A204.1 (cell line): Measurements from ENCODE around the gene DNAJB8.

Experiments used
- FAIRE-seq: peaks from 2 replicates; lab custom pipeline; 2012; peaks lifted over from hg19 to GRCh38; lab: Jason Lieb, UNC

Gene DNAJB8

DNA sequence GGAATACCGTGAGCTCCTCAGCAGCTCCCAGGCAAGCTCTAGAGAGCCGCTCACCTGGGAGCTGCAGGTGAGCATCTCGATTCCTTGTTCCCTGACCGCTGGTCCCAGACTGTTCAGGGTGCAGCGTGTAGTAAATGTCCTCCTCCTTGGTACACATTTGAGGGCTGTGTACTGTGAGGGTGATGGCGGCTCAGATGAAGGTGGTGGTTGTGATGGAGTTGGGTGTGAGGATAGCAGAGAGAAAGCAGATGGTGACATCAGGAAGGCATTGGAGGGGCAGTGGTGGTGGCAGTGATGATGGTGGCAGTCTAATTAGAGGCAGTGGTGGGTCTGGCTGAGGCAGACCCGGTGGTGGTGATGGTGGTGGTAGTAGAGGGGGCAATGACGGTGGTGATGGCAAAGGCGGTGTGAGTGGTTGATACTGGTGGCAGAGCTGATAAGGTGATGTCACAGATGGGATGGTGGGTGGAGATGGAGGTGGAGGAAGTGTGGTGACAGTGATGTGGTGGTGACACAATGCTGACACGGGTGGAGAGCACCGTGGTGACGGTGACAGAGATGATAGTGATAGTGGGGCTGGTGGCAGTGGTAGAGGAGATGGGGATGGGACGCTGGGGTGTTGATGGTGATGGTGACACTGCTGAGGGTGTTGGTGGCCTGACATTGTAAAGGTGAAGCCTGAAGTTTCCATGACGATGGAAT is at the start of gene DNAJB8:
TSS of gene DNAJB8 (minus strand) at position 51 of the 702 bp plus-strand sequence. CDS start 3,645 bp downstream, outside the sequence.
- no peak for FAIRE-seq

DNA sequence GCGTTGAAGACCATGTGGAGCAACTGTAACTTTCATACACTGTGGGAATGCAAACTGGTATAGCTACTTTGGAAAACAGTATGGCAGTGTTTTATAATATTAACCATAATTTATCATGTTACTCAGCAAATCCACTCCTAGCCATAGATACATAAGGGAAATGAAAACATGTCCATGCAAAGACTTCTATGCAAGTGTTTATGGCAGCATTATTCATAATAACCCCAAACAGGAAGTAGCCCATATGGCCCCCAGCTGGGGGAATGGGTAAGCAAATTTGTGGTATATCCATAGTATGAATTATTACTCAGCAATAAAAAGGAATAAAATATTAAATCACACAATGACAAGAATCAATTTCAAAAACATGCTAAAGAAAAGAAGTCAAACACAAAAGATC is 49.3 kb upstream of the DNAJB8 start:
- FAIRE-seq, result no peak

DNA sequence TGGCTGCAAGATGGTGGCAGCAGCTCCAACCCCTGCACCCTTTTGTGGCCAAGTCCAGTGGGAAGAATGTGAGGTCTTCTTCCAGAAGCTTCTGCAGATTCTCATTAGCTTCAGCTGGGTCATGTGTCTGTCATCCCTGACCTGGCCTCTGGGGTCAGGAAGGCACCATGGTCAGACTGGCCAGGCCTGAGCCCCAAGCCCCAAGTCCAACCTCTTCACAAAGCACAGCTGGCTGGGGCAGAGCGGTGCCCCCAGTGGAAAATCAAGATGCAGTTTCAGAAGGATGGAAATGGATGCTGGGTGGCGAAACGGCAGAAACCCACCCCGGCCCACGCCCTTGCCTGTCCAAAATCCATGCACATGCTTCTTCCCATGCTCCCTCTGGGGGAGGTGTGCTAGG is 42.2 kb upstream of the DNAJB8 start:
- FAIRE-seq, result no peak

DNA sequence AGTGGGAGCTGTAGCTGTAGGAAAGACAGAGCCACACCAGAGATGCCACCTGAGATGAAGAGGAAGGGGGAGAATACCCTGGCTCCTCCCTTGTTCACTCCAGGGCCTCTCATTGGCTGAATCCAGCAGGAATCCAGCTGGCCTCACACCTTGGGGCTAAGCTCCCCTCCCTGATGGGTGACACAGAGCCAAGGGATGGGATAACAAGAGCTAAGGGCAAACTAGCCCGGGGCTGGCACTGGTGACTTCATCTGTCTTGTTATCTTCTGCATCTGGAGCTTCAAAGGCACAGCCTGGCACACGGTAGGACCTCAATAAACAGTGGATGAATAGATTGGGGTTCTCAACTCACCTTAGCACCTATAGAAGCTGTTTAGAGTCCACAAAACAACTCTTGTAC is 40.1 kb upstream of the DNAJB8 start:
- no peak for FAIRE-seq

DNA sequence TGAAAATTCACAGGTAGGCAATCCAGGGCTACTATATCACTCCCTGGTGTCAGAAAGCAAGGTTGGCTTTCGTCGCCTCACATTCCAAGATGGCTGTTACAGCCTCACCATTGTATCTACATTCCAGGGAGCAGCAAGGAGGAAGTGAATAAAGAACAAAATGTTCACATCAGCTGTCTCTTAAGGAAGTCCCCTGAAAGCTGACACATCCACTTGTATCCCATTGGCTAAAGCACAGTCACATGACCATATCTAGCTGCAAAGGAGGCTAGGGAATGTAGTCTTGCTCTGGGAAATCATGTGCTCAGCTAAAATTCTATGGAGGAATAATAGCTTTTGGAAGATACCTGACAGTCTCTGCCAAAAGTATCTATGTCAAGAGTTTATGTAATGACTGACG is 39.1 kb upstream of the DNAJB8 start:
- FAIRE-seq, result no peak

DNA sequence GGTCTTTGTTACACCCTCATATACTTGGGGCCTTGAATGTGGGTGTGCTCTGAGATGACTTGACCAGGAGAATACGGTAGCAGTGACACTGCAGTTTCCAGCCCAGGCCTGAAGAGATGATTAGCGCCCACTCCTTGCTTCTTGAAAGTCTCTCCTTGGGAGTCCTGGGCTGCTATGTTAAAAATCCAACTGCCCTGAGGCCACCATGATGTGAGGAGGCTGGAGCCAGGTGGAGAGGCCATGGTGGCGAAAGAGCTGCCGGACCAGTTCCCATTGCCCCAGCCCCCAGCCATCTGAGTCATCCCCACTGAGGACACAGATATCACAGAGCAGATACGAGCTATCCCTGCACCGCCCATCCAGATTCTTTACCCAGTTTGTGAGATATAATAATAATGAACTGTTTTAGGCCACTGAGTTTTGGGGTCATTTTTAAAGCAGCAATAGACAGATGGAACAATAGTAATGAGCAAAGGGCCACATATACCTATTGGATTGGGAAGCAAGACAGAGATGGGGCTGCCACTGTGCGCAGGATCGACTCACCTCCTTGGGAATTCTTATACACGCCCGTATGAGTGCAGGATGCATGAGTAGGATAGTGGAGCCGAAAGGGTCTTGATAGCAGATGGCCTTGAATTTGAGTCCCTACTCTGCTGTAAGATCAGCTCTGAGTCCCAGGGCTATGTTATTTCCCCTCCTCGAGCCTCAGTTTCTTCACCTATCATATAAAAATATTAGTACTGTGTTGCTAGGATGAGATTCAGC is 38.5 kb upstream of the DNAJB8 start:
- no peak for FAIRE-seq

DNA sequence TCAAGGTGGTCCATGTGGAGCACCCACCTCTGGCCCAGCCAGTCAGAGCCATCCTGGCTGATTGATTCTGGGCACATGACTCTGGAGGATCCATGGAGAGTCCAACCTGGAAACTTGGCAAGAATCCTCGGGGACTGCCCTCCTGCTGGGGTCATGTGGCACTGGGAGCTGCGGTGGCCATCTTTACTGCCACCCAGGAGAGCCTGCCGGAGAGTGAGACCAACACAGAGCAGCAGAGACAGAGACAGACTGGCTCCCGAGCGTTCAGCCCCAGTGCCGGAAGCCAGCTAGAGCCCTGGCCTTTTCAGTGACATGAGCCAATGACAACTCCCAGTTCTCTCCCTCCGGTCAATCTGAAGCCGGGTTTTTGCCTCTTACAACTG is 37.8 kb upstream of the DNAJB8 start:
- FAIRE-seq, result no peak

DNA sequence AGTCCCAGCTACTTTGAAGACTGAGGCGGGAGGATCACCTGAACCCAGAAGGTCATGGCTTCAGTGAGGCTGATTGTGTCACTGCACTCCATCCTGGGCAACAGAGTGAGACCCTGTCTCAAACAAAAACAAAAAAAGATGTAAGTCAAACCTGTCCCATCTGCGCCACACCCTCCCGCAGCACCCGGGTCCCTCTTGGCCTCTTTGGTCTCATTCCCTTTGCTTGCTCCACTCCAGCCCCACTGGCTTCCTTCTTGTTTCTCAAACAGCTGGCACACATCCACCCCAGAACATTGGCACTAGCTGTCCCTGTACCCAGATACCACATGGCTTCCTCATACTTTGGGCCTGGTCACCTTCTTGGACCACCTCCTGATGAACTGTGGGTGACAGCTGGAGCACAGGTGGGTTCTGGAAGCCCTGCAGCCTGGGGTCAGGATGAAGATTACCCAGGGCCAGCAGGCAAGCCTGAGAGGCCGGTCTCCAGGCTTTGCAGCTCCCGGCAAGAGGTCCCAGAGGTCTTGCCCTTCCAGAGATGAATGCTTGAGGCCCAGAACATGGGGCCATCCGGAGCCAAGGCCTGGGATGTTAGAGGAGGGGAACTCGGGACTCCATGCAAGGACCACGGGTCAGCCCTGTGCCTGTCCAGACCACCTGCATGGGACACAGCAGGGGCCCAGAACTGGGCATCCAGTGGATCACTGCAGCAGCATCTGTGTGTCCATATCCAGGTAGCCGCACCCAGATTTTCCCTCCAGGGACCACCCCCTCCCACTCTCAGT is 37.3 kb upstream of the DNAJB8 start:
- no peak for FAIRE-seq

DNA sequence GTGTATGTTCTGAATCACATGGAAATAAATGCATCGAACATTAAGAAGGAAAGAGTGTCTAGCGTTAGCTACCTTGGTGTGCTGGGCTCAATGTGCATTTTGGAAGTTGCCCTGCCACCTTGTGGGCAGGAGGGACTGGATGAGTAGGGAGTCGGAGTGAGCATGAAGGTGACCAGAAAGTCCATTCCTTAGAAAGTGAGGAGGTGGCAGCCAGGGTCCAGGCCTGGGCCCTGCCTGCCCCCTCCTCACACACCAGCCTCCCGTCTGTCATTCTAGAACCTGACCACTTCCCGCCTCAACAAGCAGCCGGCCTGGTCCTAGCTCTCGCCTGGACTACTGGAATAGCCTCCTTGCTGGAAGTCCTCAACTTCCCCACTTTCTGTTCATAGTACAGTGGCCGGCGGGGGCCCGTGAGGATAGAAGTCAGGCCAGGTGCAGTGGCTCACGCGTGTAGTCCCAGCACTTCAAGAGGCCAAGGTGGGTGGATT is 36.5 kb upstream of the DNAJB8 start:
- FAIRE-seq, result no peak

DNA sequence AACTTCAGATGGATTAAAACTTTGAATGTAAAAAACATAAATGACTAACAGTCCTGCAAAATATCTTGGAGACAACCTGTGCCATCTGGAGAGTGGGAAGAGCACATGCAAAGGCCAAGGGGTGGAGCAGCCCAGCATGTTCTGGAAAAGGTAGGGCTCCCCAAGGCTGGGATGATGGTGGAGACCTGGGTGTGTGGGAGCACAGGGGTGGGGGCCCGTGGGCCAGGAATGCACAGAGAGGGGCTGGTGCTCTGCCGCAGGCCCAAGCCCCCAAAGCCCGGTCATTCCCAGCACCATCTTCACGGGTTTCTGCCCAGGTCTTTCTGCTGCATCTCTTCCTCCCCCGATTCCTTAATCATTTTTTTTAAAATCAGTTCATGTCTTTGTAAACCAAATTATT is 36.0 kb upstream of the DNAJB8 start:
- no peak for FAIRE-seq

DNA sequence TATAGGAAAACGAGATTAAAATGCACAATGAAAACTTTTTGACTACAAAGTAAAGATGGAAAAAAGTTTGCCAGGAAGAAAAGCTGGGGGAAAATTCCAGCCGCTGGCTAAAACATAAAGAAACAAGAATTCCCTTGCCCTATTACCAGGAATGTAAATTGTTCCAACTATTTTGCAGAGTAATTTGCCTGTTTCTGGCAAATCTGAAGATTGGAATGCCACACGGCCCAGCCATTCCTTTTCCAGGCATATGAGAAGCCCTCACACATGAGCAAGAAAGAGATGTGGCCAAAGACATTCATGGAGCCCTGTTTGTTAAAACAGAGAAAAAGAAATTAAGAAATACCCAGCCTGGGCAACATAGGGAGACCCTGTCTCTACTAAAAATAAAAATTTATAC is 34.7 kb upstream of the DNAJB8 start:
- no peak for FAIRE-seq

DNA sequence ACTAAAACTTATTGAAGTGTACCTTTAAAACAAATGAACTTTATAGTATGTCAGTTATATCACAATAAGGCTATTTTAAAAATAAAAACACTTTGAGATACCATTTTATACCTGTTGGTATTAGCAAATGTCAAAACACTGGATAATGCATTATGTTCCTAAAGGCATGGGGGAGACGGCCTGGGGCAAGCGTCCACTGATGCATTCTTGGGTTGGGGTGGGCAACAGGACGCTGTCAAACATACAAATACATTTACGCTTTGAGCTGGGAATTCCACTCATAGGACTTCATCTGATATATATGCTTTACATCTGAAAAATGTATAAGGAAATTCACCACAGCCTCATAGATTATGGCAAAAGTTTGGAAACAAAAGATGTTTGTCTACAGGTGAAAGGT is 33.9 kb upstream of the DNAJB8 start:
- FAIRE-seq, result no peak

DNA sequence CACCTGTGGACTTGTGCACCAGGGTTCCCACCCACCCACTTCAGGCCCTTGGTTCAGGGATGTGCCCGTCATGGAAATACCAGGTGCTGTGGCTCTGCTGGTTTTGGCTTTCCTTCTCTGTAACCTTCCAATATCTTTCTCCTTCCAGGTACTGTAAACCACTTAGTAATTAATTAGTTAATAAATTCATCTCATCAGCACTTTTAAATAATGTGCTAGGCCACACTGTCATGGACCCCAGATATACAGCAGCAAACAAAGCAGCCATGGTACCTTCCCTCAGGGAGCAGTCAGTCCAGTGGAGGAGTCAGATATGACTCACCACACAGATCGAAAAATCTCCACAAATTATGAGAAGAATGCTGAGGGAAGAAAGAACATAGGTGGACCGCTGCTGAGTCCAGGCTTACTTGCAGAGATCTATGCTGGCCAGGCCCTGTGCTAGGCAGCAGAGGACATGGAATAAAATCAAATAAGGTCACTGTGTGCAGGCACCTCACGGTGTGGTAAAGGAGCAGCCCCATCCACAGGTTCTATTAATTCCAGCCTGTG is 33.1 kb upstream of the DNAJB8 start:
- FAIRE-seq, result no peak

DNA sequence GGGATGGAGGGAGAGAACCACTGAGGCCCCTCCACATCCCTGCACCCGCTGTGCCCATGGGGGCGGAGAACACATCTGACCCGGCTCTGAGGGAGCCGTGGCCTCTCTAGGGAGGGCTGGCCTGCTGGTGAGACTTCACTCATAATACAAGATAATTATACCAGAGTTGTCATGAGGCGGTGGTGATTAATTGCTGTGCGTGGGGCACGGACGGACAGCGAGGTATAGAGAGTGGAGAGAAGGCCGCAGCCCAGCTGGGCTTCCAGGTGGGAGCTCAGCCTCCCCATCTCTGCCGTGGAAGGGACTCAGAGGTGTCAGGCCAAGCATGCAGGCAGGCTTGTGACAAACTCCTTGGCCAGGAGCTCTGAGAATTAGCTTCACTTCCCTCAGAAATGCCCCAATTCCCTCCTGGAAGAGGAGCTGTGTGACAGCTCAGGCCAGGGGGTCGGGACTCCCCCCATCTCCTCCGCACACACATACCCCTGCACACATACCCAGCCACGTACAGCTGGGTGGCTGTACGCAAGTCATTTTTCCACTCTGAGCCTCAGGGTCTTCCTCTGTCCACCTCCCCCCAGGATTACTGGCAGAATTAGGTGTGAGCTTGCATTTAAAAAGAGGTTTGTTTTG is 32.3 kb upstream of the DNAJB8 start:
- no peak for FAIRE-seq

DNA sequence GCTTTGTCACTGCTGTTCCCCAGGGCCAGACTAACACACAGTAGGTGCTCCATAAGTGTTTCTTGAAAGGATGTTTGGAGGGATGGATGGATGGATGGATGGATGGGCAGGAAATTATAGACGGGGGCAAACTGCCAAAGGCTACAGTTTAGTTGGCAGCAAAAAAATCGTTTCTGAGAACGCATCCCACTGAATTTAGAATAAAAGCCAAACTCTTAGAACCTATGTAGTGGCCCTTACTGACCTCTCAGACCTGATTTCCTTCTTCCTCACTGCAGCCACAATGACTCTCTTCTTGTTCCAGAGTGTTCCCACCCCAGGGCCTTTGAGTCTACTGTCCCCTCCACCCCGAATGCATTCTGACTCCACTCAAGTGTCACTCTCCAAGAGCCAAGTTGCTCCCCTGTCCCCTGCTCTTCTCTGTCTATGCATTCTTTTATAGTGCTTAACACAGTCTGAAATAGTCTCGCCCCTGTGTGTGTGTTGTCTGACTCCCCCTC is 31.5 kb upstream of the DNAJB8 start:
- FAIRE-seq, result no peak

DNA sequence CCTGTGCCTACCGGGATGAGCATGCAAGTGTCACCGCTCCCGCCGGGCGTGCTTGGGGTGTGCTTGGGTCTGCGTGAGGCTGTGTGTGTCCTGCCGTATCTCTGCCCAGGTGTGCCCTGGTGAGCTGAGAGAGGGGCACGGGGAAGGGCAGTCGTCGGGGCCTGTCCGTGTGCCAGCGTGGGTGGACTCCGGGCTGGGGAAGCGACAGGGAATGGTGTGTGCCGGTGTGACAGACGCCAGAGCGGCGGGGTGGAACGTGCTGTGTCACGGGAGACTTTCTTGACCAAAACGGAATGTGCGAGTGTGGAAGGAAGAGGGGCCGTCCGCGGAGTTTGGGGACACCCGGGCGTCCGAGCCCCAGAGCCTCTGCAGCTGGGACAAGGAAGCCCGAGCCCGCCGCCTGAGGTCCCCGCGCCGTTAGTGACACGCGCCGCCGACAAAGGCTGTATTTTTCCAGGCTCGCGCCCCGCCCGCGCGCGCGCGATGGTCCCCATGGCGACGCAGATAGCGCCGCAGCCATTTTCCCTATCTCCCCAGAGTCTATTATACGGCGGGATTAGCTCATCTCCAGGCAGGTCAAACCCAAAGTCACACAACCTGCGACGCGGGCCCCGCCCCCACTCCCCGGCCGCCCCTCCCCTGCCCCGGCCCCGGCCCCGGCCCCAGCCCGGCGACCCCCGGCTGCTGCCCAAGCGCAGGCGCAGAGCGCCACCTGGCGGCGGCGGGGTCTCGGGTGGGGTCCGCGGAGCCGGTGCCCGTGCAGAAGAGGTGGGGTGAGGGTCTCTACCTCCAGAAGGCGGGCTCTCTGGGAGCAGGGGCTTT is 30.8 kb upstream of the DNAJB8 start:
- FAIRE-seq, result no peak

DNA sequence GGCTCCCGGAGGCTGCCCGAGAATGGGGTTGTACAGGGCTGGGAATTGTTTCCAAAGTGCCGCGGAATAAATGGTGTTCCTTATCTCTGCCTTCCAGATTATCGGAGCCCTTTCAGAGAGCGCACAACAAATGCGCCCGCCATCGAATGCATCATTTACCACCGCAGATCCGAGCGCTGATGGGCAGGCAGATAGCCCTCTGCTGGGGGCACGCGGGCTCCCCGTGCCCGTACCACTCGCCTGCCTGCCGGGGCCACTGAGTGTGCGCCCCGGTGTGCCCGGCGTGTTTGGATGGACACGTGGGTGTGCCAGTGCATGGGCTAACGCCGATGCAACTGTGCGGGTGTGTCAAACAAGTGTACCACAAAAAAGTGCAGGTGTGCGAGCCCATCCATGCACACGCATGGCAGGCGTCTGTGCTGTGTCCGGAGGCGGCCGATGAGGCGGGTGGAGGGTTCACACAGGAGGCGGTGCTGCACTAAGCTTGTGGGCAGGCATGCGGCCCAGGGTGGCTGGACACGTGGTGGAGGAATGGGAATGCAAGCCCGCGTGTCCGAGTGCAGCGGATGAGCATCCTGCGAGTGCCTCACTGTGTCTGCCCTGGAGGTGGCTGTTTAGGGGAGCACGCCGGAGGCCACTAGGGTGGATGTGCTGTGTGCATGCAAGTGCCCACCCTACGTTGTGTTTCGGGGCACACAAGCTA is 30.1 kb upstream of the DNAJB8 start:
- FAIRE-seq, result no peak

DNA sequence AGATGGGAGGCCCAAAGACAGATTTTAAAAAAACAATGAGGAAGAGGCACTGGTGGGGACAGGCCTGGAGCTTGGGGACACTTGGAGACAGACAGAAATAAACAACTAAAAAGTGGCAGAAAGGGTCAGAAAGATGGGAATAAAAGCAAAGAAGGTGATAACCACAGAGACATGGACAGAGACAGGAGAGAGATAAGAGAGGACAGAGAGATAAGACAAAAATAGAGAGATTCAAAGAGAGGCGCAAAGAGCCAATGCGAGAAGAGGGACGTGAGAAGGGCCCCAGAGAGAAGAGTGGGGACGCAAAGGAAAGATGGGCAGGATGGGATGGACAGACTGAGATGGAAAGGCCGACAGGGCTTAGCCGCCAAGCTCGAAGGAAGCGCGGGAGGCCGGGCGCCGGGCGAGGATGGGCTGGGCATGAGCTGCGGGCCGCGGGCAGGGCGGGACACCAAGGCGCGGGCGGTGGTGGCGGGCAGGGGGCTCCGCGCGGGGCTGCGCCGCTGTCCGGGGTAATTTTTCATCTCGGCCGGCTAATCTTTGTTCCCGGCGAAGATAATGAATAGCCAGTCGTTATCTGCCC is 29.4 kb upstream of the DNAJB8 start:
- no peak for FAIRE-seq

DNA sequence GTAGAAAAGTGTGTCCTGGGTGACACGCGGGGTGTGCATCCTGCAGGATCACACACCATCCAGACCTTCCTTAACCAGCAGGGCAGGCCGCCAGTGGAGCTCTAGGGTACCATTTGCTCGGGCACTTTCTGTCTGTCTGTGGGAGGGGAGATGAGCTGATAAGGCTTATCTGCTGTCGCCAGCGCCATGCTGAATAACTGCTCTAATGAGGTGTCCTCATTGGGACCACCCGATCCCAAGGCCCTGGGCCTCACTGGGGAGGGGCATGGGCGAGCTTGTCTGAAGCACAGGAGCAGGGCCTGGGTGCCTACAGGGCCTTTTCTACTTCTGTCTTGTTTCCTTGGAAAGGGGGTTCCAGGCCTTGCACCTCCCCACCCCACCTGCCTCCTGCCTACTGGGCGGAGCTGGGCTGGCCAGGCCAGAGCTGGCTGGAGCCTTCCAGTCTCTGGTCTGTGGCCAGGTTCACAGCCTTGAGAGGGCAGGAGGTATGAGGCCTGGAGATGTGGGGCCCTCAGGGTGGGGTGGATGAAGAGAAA is 28.8 kb upstream of the DNAJB8 start:
- FAIRE-seq, result no peak

DNA sequence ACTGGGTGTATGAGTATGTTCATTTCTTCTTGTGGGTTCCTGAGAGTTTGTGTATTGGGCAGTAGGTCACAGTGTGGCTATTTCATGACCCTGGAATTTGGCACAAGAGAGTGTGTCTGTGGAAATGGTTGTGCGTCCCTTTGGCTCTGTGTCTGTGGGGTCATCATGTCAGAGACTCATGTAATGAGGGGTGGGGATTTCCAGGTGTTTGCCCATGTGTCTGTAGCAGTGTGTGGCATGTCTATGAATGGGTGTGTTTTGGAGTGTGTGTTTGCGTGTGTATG is 27.6 kb upstream of the DNAJB8 start:
- no peak for FAIRE-seq
